DND-41 (cell line): ENCODE results near the gene LIMS2.

Source experiments
- CTCF ChIP-seq: IDR thresholded peaks from 2 replicates; pipeline ENCODE4 v1.5.1; 2012; ENCODE audit warnings: borderline replicate concordance, low read length, moderate library complexity, mild to moderate bottlenecking; ENCODE audit not compliant: poor library complexity, severe bottlenecking; ENCODE audit errors: extremely low read depth
- EZH2 ChIP-seq: IDR thresholded peaks from 3 replicates; pipeline ENCODE4 v1.6.1; 2012; ENCODE audit warnings: borderline replicate concordance, low read depth, mild to moderate bottlenecking, moderate library complexity, low read length, inconsistent platforms; ENCODE audit not compliant: severe bottlenecking

- no peak for TF ChIP-seq CTCF
- no peak for TF ChIP-seq EZH2
Observed at GRCh38 chr2:127609818-127610217, 65.5 kb downstream of the LIMS2 start.
